HL-60 (cell line): ENCODE measurements around the gene METRNL.

Experiments used
- DNase-seq, 2 experiments: peaks; one replicate each; pipeline ENCODE4 v3.0.0-alpha.2; 2010 to 2020; ENCODE audit warnings: low read depth in 1 of 2, low spot score in 1 of 2
- H3K27ac ChIP-seq: fragments of 250-450 bp; sonication (Bioruptor Pico); replicated peaks from 2 replicates; pipeline ENCODE4 v1.5.1; 2020; ENCODE audit warnings: mild to moderate bottlenecking, moderate library complexity
- H3K27me3 ChIP-seq: fragments of 250-450 bp; sonication (Bioruptor Pico); 2 replicates; pipeline ENCODE4 v1.5.1; 2021; ENCODE audit warnings: mild to moderate bottlenecking, moderate library complexity; ENCODE audit not compliant: insufficient read depth, poor library complexity, severe bottlenecking
- H3K4me3 ChIP-seq: replicated peaks from 2 replicates; pipeline ENCODE4 v1.5.1; 2011; ENCODE audit warnings: mild to moderate bottlenecking, control low read depth, low read length; ENCODE audit not compliant: insufficient read depth
- GABPA ChIP-seq: IDR thresholded peaks from 2 replicates; pipeline ENCODE4 v1.6.1; 2012; ENCODE audit warnings: low read depth
- POLR2AphosphoS5 ChIP-seq: IDR thresholded peaks from 2 replicates; pipeline ENCODE4 v1.6.1; 2012; ENCODE audit warnings: low read depth
- SPI1 ChIP-seq: IDR thresholded peaks from 2 replicates; pipeline ENCODE4 v1.6.1; 2012; ENCODE audit warnings: low read depth, mild to moderate bottlenecking, borderline replicate concordance
- TF ChIP-seq, protein P1 (sequence below): IDR thresholded peaks from one replicate; pipeline ENCODE4 v1.5.1; 2011; ENCODE audit warnings: low read length, control low read depth, inconsistent platforms; ENCODE audit not compliant: insufficient read depth
- TF ChIP-seq, protein P2 (sequence below): IDR thresholded peaks from 2 replicates; pipeline ENCODE4 v1.6.1; 2012; ENCODE audit warnings: low read depth; ENCODE audit not compliant: insufficient replicate concordance

METRNL gene

DNA sequence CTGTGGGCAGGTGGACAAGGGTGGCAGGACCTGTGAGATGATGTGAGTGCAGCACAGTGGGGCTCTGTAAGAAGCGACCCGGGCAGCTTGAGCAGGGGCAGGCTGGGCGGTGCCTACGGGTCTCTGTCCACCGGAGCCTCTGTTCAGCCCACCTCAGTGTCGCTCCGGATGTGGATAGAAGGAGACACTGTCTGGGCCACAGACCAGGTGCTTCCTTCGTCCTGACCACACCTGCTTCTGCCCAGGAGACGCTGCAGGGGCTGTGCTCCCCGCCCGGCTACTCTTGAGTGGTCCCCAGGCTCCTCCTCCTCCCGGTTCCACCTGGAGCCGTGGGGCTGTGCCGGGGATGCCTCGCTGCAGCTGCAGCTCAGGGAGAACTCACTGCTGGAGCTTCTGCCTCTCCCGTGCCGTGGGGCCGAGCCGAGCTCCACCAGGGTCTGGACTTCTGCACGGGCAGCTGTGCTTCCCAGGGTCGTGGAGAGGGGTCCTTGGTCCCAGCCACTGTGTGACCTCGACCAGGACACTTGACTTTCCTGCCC is 21.5 kb downstream of the METRNL start:
- H3K4me3 ChIP-seq, result no peak overlapping the region
- DNase-seq, result no peak
- H3K27ac ChIP-seq, result no peak overlapping the region
- H3K27me3 ChIP-seq, result peaks cover 31% of the 10 kb centered on the region
- TF ChIP-seq SPI1 (no peak), GABPA (no peak), POLR2AphosphoS5 (no peak)
- TF ChIP-seq, protein P1, sequence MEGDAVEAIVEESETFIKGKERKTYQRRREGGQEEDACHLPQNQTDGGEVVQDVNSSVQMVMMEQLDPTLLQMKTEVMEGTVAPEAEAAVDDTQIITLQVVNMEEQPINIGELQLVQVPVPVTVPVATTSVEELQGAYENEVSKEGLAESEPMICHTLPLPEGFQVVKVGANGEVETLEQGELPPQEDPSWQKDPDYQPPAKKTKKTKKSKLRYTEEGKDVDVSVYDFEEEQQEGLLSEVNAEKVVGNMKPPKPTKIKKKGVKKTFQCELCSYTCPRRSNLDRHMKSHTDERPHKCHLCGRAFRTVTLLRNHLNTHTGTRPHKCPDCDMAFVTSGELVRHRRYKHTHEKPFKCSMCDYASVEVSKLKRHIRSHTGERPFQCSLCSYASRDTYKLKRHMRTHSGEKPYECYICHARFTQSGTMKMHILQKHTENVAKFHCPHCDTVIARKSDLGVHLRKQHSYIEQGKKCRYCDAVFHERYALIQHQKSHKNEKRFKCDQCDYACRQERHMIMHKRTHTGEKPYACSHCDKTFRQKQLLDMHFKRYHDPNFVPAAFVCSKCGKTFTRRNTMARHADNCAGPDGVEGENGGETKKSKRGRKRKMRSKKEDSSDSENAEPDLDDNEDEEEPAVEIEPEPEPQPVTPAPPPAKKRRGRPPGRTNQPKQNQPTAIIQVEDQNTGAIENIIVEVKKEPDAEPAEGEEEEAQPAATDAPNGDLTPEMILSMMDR, result no peak
- TF ChIP-seq, protein P2, sequence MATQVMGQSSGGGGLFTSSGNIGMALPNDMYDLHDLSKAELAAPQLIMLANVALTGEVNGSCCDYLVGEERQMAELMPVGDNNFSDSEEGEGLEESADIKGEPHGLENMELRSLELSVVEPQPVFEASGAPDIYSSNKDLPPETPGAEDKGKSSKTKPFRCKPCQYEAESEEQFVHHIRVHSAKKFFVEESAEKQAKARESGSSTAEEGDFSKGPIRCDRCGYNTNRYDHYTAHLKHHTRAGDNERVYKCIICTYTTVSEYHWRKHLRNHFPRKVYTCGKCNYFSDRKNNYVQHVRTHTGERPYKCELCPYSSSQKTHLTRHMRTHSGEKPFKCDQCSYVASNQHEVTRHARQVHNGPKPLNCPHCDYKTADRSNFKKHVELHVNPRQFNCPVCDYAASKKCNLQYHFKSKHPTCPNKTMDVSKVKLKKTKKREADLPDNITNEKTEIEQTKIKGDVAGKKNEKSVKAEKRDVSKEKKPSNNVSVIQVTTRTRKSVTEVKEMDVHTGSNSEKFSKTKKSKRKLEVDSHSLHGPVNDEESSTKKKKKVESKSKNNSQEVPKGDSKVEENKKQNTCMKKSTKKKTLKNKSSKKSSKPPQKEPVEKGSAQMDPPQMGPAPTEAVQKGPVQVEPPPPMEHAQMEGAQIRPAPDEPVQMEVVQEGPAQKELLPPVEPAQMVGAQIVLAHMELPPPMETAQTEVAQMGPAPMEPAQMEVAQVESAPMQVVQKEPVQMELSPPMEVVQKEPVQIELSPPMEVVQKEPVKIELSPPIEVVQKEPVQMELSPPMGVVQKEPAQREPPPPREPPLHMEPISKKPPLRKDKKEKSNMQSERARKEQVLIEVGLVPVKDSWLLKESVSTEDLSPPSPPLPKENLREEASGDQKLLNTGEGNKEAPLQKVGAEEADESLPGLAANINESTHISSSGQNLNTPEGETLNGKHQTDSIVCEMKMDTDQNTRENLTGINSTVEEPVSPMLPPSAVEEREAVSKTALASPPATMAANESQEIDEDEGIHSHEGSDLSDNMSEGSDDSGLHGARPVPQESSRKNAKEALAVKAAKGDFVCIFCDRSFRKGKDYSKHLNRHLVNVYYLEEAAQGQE, result no peak

DNA sequence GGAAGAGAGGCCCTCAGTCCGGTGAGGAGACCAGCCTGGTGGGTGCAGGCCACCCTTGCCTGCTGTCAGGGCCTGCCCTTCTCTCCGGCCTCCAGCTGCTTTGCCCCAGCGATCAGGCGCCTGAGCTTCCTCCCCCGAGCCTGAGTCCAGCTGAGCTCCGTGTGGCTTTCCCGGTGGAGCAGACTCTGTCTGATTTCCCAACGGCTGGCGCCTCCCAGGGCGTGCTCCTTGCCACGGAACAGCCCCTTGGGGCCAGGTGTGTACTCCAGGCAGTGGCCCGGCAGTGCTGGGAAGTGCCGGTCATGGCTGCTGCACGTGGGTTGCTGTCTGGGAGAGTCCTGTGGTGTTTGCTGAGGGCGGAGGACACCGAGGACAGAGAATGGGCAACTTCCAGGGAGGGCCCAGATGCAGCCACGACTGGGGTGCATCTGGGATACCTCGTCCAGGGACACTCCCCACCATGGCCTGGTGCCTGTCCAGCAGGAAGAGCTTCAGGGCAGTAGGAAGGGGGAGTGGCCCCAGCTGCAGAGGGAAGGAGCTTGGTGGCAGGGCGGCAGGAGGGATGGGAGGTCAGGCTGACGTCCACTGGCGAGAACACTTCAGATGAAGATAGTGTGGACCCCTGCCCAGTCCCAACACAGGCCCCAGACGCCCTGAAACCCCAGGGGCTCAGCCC is 22.5 kb downstream of the METRNL start:
- no peak overlapping the region for H3K27ac ChIP-seq
- H3K27me3 ChIP-seq, result peaks cover 31% of the 10 kb centered on the region
- no peak overlapping the region for H3K4me3 ChIP-seq
- TF ChIP-seq POLR2AphosphoS5, result no peak
- TF ChIP-seq SPI1, result no peak
- TF ChIP-seq, protein P2, result no peak
- no peak for TF ChIP-seq GABPA
- TF ChIP-seq, protein P1, result no peak
- no peak for DNase-seq

DNA sequence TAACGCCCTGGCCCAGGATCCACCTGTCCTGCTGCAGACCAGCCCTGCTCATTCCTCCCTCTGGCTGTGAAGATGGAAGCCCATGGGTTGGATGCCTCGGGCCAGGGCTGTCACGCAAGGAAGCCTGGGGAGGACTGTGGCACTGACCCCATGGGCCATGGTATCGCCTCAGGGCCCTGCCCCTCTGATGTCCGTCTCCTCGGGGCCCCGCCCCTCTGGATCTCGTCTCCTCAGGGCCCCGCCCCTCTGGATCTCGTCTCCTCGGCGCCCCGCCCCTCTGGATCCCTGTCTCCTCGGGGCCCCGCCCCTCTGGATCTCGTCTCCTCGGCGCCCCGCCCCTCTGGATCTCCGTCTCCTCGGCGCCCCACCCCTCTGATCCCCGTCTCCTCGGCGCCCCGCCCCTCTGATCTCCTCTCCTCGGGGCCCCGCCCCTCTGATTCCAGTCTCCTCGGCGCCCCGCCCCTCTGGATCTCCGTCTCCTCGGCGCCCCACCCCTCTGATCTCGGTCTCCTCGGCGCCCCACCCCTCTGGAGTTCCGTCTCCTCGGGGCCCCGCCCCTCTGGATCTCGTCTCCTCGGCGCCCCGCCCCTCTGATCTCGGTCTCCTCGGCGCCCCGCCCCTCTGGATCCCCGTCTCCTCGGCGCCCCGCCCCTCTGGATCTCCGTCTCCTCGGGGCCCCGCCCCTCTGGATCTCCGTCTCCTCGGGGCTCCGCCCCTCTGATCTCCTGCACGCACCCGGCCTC is 24.0 kb downstream of the METRNL start:
- Histone ChIP-seq H3K4me3 (peak overlapping the region; percentile 14; the same call in 1 of the 2 replicates), H3K27me3 (peaks cover 27% of the 10 kb centered on the region), H3K27ac (no peak overlapping the region)
- TF ChIP-seq POLR2AphosphoS5, result no peak
- TF ChIP-seq, protein P2, result no peak
- TF ChIP-seq, protein P1, result no peak
- no peak for TF ChIP-seq GABPA
- TF ChIP-seq SPI1, result no peak
- DNase-seq, result no peak
